HG03196 (cell line): ENCODE data around the gene NHLH1.

Experiments used
- ATAC-seq: cut with Tn5 transposase; IDR thresholded peaks from one replicate; pipeline ENCODE4 v1.9.1; 2021; ENCODE audit not compliant: unreplicated experiment

The NHLH1 gene

DNA sequence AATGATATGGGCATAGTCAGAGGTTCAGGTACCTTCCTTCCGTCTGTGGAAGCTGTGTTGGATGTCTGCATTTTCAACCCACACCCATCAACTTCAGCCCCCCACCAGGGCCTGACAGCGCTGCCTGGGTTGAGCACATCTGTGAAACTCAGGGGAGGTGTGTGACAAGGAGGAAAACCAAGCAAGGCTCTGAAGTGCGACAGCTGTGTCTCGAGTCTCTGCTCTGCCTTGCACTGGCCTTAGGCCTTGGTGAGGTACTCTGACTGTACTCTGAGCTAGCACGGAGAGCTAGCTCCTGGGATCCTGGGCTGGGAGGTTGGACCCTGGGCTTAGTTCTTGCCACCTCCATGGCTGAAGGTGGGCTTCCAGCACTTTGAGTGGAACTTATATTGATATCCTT, 42.6 kb downstream of the NHLH1 start:
- ATAC-seq, result no peak

- no peak for ATAC-seq
These were observed 43.6 kb downstream of the NHLH1 start for GRCh38 chr1:160410406-160411005.

DNA sequence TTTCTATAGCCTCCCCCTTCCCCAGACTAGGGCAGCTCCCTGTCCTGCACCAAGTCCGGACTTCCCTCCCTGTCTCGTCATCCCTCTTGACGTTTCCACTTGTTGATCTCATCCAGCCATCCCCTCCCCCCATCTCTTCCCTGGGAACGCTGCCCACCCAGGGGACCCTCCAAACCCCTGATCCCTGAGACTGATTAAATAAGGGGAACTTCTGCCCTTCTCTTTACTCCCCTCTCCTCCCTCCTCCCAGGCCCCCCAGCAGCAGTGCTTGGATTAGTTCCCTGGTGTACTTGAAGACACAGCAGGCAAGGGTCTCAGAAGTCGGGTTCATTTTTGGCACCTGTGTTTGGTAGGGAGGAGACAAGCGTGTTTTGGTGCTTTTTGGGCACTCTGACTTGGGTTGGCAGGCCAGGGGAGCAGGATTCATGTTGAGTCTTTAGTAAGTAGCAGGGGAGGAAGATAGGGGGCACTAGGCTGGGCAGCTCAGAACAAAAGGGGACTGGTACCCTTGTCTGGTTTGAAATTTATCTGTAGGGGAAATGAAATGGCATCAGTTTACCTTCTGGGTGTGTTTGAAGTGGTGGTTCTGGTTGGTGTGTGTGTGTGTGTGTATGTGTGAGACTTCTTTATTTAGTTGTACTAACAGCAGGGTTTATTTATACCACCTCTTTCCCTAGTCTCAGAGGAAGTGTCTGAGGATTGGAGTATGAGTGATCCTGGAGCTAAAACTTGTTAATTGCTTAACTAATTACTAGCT, 44.6 kb downstream of the NHLH1 start:
- no peak for ATAC-seq

GRCh38 chr1:160412028-160412362, 45.1 kb downstream of the NHLH1 start:
- no peak for ATAC-seq

- ATAC-seq, result no peak
These were observed 46.8 kb downstream of the NHLH1 start for GRCh38 chr1:160413716-160414115.

GRCh38 chr1:160414881-160415280, 48.0 kb downstream of the NHLH1 start:
- ATAC-seq, result no peak

DNA sequence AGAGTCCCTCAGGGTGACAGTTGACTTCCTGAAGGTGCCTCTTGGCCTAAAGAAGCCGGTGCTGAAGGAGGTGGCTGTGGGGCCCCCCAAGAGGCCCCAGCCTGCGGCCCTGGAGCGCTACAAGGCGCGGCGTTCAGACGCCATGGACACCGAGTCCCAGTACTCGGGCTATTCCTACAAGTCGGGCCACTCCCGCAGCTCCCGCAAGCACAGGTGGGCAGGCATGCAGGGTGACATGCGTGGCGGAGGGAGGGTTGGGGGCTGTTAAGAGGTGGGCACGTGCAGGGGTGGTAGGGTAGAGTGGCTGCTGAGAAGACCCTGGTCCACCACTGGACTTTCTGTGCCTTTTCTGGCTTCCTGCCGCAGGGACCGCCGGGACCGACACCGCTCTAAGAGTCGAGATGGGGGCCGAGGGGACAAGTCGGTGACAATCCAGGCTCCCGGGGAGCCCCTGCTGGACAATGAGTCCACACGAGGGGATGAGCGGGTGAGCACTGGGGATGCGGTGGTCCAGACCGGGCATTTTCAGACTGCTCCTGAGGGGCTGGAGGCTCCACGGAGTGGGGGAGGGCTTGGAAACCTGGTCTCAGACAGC, 48.9 kb downstream of the NHLH1 start:
- no peak for ATAC-seq

GRCh38 chr1:160416369-160416768, 49.5 kb downstream of the NHLH1 start:
- ATAC-seq, result no peak

- ATAC-seq, result no peak
These were observed 51.6 kb downstream of the NHLH1 start for GRCh38 chr1:160418483-160418882.

GRCh38 chr1:160419150-160419837, 52.4 kb downstream of the NHLH1 start:
- ATAC-seq, result no peak

GRCh38 chr1:160419838-160420169, 52.9 kb downstream of the NHLH1 start:
- ATAC-seq, result no peak

DNA sequence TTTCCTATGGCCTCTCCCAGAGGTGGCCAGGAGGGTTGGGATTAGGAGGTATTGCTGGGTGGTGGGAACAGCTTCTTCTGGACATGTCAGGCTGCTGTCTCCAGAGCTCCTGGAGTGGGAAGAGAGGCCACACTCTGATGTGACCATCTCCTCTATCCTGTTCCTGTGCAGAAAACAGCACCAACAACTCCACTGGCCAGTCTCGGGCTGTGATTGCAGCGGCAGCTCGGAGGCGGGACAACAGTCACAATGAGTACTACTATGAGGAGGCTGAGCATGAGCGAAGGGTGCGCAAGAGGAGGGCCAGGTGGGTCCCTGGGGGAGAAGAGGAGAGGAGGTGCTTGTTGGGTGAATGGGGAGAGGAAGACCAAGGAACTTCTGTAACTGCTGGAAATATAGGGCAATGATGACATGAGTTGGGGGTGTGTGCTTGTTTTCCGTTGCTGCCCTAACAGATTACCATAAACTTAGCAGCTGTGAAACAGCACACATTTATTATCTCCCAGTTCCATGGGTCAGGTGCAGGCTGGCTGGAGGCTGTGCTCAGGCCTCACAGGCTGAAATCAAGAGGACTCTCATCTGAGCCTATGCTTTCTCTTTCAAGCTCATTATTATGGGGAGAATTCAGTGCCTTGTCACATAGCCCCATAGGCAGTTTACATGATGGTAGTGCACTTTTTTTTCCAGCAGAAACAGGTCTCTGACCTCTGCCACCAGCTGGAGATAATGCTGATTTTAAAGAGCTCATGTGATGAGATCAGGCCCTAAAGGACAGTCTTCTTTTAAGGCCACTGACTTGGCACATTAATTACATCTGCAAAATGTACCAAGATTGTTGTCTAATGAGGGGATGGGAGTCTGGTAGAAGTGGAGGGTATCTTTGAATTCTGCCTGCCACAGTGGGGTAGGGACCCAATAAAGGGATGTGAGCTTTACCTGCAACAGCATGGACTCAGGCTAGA, 54.3 kb downstream of the NHLH1 start:
- no peak for ATAC-seq

- ATAC-seq, result no peak
These were observed 55.0 kb downstream of the NHLH1 start for GRCh38 chr1:160421881-160422280.
